Astrocyte (in vitro differentiated cells and primary cell): ENCODE data around the gene KLHL42. TPM values are rescaled to one million over a fixed set of nuclear protein-coding genes. Genes with fewer than 3 reads are reported as not detected.

Source experiments
- DNase-seq: peaks from one replicate; pipeline ENCODE4 v3.0.0-alpha.2; 2010; ENCODE audit warnings: low read depth
- FAIRE-seq: peaks from 2 replicates; lab custom pipeline; 2011; peaks lifted over from hg19 to GRCh38; lab: Jason Lieb, UNC
- H2AFZ ChIP-seq: 2 replicates; pipeline ENCODE4 v1.6.0; 2012; ENCODE audit warnings: low read depth, low read length, inconsistent platforms
- H3K27ac ChIP-seq: 2 replicates; pipeline ENCODE4 v1.5.1; 2011; ENCODE audit warnings: low read depth, low read length, inconsistent platforms
- H3K27me3 ChIP-seq: 2 replicates; pipeline ENCODE4 v1.6.0; 2011; ENCODE audit warnings: low read length, inconsistent platforms; ENCODE audit not compliant: insufficient read depth
- H3K36me3 ChIP-seq: 2 replicates; pipeline ENCODE4 v1.5.1; 2011; ENCODE audit warnings: low read length, inconsistent platforms; ENCODE audit not compliant: insufficient read depth
- H3K4me1 ChIP-seq: 2 replicates; pipeline ENCODE4 v1.5.1; 2011; ENCODE audit warnings: low read length, inconsistent platforms; ENCODE audit not compliant: insufficient read depth
- H3K4me2 ChIP-seq: 2 replicates; pipeline ENCODE4 v1.6.0; 2012; ENCODE audit warnings: low read length, inconsistent platforms
- H3K4me3 ChIP-seq: 2 replicates; pipeline ENCODE4 v1.5.1; 2011; ENCODE audit warnings: low read depth, mild to moderate bottlenecking, low read length, inconsistent platforms; ENCODE audit not compliant: insufficient read depth
- H3K79me2 ChIP-seq: 2 replicates; pipeline ENCODE4 v1.6.0; 2012; ENCODE audit warnings: mild to moderate bottlenecking, low read length, inconsistent platforms; ENCODE audit not compliant: insufficient read depth
- H3K9ac ChIP-seq: 2 replicates; pipeline ENCODE4 v1.6.0; 2012; ENCODE audit warnings: mild to moderate bottlenecking, low read length, inconsistent platforms
- H3K9me3 ChIP-seq: 2 replicates; pipeline ENCODE4 v1.5.1; 2012; ENCODE audit warnings: low read depth, mild to moderate bottlenecking, low read length, inconsistent platforms; ENCODE audit not compliant: insufficient read depth
- H4K20me1 ChIP-seq: 2 replicates; pipeline ENCODE4 v1.6.0; 2012; ENCODE audit warnings: low read length, inconsistent platforms; ENCODE audit not compliant: insufficient read depth
- H3K27ac Mint-ChIP-seq: one replicate; pipeline ENCODE4 v1.8.0; 2021; ENCODE audit warnings: mild to moderate bottlenecking, mixed read lengths; ENCODE audit not compliant: unreplicated experiment
- H3K27me3 Mint-ChIP-seq: one replicate; pipeline ENCODE4 v1.8.0; 2021; ENCODE audit warnings: low read depth, mixed read lengths; ENCODE audit not compliant: unreplicated experiment
- H3K36me3 Mint-ChIP-seq: one replicate; pipeline ENCODE4 v1.8.0; 2021; ENCODE audit warnings: low read depth, mixed read lengths; ENCODE audit not compliant: unreplicated experiment
- H3K4me1 Mint-ChIP-seq: one replicate; pipeline ENCODE4 v1.8.0; 2021; ENCODE audit warnings: low read depth, mixed read lengths; ENCODE audit not compliant: unreplicated experiment
- H3K4me3 Mint-ChIP-seq: one replicate; pipeline ENCODE4 v1.8.0; 2021; ENCODE audit warnings: mild to moderate bottlenecking, moderate library complexity, mixed read lengths; ENCODE audit not compliant: unreplicated experiment
- H3K9me3 Mint-ChIP-seq: one replicate; pipeline ENCODE4 v1.8.0; 2021; ENCODE audit warnings: mild to moderate bottlenecking, mixed read lengths; ENCODE audit not compliant: unreplicated experiment
- CTCF ChIP-seq: IDR thresholded peaks from 2 replicates; pipeline ENCODE4 v1.5.1; 2011; ENCODE audit warnings: low read depth, mild to moderate bottlenecking, inconsistent platforms, low read length, moderate library complexity; ENCODE audit not compliant: insufficient read depth
- EZH2 ChIP-seq: IDR thresholded peaks from 2 replicates; pipeline ENCODE4 v1.6.1; 2012; ENCODE audit warnings: mild to moderate bottlenecking, low read length, inconsistent platforms; ENCODE audit not compliant: insufficient read depth
- total RNA-seq: library from RNA; stranded (reverse); gene quantifications from 2 replicates; pipeline ENCODE4 v1.2.1, GENCODE V29; 2021

Gene KLHL42
- total RNA-seq, 1 donor from 2014 or later, result 40.8 TPM

GRCh38 chr12:27771481-27772327, 8.3 kb upstream of the KLHL42 start:
- Histone ChIP-seq H3K9me3 (no peaks in the 10 kb centered on the region), H3K27ac (no peak overlapping the region), H3K4me3 (no peak overlapping the region), H3K27me3 (no peaks in the 10 kb centered on the region), H3K36me3 (no peaks in the 10 kb centered on the region), H3K4me2 (no peak overlapping the region), H3K4me1 (peaks cover 7% of the 10 kb centered on the region), H2AFZ (no peak overlapping the region), H4K20me1 (no peaks in the 10 kb centered on the region), H3K9ac (no peak overlapping the region), H3K79me2 (no peaks in the 10 kb centered on the region)
- no peak overlapping the region for H3K27ac Mint-ChIP-seq
- H3K27me3 Mint-ChIP-seq, result no peaks in the 10 kb centered on the region
- no peaks in the 10 kb centered on the region for H3K9me3 Mint-ChIP-seq
- H3K4me1 Mint-ChIP-seq, result no peaks in the 10 kb centered on the region
- no peak overlapping the region for H3K4me3 Mint-ChIP-seq
- no peak for TF ChIP-seq CTCF
- no peak for TF ChIP-seq EZH2
- FAIRE-seq, result no peak
- no peak for DNase-seq
- H3K36me3 Mint-ChIP-seq, result no peaks in the 10 kb centered on the region

- Mint-ChIP-seq H3K27me3 (no peaks in the 10 kb centered on the region), H3K36me3 (no peaks in the 10 kb centered on the region), H3K4me1 (no peaks in the 10 kb centered on the region), H3K27ac (no peak overlapping the region), H3K4me3 (no peak overlapping the region), H3K9me3 (no peaks in the 10 kb centered on the region)
- Histone ChIP-seq H3K36me3 (no peaks in the 10 kb centered on the region), H3K9ac (no peak overlapping the region), H3K9me3 (no peaks in the 10 kb centered on the region), H3K27me3 (no peaks in the 10 kb centered on the region), H3K27ac (no peak overlapping the region), H3K4me2 (peak overlapping the region; percentile 26), H3K4me3 (no peak overlapping the region), H3K79me2 (no peaks in the 10 kb centered on the region), H2AFZ (no peak overlapping the region), H4K20me1 (no peaks in the 10 kb centered on the region), H3K4me1 (peaks cover 7% of the 10 kb centered on the region)
- FAIRE-seq (no peak), DNase-seq (no peak)
- TF ChIP-seq CTCF, result no peak
- no peak for TF ChIP-seq EZH2
Observed at GRCh38 chr12:27772328-27773049, 7.5 kb upstream of the KLHL42 start.
